ENCODE data around the gene HIRIP3.

Gene HIRIP3

DNA sequence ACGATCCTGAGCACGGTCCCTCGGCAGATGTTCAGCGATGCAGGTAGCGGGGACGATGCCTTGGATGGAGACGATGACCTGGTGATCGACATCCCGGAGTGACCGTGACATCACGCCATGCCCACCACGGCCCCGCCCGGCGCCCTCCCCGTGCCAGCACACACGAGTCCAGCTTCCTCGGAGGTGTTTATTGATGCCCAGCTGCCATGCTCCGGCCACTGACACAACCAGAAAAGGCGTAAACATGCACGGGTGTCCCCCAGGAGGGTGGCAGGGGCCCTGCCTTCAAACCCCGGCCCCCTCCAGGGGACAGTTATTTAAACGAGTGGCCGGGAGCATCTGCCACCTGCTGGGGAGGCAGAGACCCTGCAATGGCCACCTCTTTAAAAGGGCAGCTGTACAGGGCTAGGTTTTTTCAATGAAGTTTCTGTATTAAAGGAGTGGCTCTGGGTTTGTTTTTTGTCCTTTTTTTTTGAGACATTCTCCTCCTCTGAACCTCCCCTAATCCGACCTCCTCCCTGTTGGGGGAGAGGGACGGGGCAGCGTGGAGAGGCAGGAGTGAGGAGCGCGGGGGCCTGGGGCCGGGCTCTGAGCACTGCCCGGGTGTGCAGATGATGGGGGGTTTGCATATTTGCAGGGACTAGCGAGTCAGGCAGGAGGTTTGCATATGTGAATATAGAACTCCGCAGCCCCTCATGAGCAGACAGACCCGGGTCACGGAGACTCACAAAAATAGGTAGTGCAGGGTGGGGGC, 10.1 kb upstream of the HIRIP3 start:
- H3K27ac ChIP-seq (ENCODE audit: low read length) = no peak overlapping the region
- H3K4me3 ChIP-seq (ENCODE audit: low read length) = no peak overlapping the region
- H3K9me3 ChIP-seq (ENCODE audit: insufficient read depth, low read depth, low read length) = no peaks in the 10 kb centered on the region
- no peak overlapping the region for H3K9ac ChIP-seq (ENCODE audit: low read depth, low read length)
- peaks cover 2% of the 10 kb centered on the region; the same call in 1 of the 2 replicates for H3K4me1 ChIP-seq (ENCODE audit: insufficient read depth, low read length)
- H3K36me3 ChIP-seq (ENCODE audit: insufficient read depth, low read depth, low read length) = no peaks in the 10 kb centered on the region; the same call in 1 of the 2 replicates
- peaks cover 19% of the 10 kb centered on the region for H3K27me3 ChIP-seq (ENCODE audit: insufficient read depth, low read length)

DNA sequence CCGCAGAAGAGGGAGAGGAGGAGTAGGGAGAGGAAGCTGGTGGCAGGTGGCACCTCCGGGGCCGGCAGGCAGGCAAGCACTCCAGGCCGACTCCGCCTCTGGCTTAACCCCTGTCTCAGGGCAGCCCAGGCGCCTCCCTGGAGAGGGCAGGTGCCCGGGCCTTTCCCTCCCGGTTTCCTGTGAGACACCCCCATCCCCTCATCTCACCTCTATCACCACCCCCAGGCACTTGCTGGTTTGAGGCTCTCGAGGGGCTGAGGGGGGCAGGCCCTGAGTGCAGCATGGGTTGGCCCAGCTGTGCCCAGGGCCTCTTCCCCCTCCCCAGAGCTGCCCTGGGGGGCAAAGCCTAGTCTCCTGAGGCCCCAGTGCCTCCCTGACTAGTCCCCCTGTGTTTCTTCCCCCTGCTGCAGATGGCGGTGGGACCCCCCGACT, 9.4 kb upstream of the HIRIP3 start:
- no peak overlapping the region for H3K27ac ChIP-seq (ENCODE audit: low read length)
- peaks cover 12% of the 10 kb centered on the region for H3K27me3 ChIP-seq (ENCODE audit: insufficient read depth, low read length)
- H3K4me3 ChIP-seq (ENCODE audit: low read length) = no peak overlapping the region
- no peaks in the 10 kb centered on the region for H3K9me3 ChIP-seq (ENCODE audit: insufficient read depth, low read depth, low read length)
- H3K9ac ChIP-seq (ENCODE audit: low read depth, low read length) = no peak overlapping the region
- no peaks in the 10 kb centered on the region; the same call in 1 of the 2 replicates for H3K36me3 ChIP-seq (ENCODE audit: insufficient read depth, low read depth, low read length)
- peaks cover 2% of the 10 kb centered on the region; the same call in 1 of the 2 replicates for H3K4me1 ChIP-seq (ENCODE audit: insufficient read depth, low read length)

DNA sequence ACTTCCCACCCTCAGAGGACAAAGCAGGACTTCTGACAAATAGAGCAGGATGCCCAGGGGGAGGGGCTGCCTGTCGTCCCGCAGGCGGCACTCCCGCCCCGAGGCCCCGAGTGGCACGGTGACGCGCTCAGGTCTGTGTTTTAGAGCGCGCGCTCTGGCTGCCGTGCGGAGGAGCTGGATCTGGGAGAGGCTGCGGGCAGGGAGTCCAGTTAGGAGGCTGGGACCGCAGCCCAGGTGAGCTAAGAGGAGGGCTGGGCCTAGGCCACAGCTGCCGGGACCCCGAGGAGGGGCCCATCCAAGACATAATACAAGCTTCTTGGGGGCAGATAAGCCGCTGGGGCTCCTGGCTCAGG, 9.0 kb upstream of the HIRIP3 start:
- H3K4me3 ChIP-seq (ENCODE audit: low read length) = no peak overlapping the region
- H3K27ac ChIP-seq (ENCODE audit: low read length) = no peak overlapping the region
- H3K36me3 ChIP-seq (ENCODE audit: insufficient read depth, low read depth, low read length) = no peaks in the 10 kb centered on the region; the same call in 1 of the 2 replicates
- H3K9ac ChIP-seq (ENCODE audit: low read depth, low read length) = no peak overlapping the region
- H3K9me3 ChIP-seq (ENCODE audit: insufficient read depth, low read depth, low read length) = no peaks in the 10 kb centered on the region
- H3K4me1 ChIP-seq (ENCODE audit: insufficient read depth, low read length) = peaks cover 2% of the 10 kb centered on the region; the same call in 1 of the 2 replicates
- peaks cover 8% of the 10 kb centered on the region for H3K27me3 ChIP-seq (ENCODE audit: insufficient read depth, low read length)

DNA sequence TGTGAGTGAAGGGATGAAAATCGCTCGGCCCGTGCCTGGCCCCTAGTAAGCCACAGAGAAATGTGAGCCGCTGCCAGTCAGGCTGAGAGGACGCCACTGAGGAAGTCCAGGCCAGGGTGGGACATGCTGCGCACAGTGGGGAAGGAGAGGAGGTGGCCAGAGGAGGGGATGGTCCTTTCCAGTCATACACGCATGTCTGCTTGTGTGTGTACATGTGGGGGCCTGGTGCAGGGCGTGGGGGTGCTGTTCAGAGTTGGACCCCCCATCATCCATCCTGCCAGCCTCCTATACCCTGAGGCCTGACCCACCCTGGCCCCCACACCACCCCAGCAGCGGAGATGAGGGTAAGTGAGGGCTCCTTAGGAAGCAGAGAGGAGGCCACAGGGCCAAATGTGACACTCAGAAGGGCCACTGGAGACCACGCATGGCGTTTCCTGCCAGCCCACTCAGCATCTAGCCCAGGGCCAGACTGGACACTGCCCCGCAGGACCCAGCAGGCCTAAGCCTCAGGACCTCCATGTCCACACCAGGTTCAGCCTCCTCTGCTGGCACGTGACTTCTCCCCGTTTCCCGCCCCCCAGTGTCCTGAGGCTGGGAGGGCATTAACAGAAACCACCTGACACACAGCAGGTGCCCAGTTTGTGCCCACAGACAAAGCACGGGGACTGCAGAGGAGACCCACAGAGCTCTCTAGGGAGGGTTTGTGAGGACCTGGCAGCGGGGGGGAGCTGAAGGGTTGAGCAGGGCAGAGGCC, 8.4 kb upstream of the HIRIP3 start:
- Histone ChIP-seq H3K4me1 (ENCODE audit: insufficient read depth, low read length) (peaks cover 2% of the 10 kb centered on the region; the same call in 1 of the 2 replicates), H3K9ac (ENCODE audit: low read depth, low read length) (no peak overlapping the region), H3K27ac (ENCODE audit: low read length) (no peak overlapping the region), H3K36me3 (ENCODE audit: insufficient read depth, low read depth, low read length) (no peaks in the 10 kb centered on the region; the same call in 1 of the 2 replicates), H3K27me3 (ENCODE audit: insufficient read depth, low read length) (peaks cover 3% of the 10 kb centered on the region), H3K9me3 (ENCODE audit: insufficient read depth, low read depth, low read length) (no peaks in the 10 kb centered on the region), H3K4me3 (ENCODE audit: low read length) (no peak overlapping the region)

DNA sequence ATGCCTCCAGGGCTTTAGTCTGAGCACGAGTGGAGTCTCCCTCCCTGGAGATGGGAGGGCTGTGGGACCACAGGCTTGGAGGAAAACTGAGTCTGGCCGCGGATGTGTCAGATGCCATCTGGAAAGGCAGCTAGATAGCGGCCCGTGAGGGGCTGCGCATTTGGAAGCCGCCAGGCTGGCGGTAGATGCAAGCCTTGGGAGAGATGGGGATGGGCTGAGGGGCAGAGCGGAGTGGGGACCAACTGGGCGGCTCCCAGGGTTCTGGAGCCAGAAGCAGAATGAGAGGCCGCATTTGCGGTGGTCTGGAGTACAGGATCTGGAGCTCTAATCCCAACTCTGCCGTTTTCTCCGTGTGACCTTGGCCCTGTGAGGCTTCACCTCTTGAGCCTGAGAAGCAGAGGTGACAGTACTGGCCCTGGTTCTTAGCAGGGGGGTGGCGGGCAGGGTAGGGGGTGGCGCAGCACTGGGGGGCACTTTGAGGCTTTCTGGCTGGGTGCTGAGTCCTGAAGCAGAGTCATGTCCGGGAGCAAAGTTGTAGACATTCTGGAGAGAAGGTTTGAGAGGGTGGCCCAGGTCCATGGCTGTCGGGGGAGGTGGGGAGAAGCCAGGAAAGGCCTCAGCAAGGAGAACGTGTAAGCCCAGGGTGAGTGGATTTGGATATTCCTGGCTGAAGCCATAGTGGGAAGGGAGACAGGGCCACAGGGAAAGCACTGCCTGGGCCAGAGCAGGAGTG, 7.4 kb upstream of the HIRIP3 start:
- no peaks in the 10 kb centered on the region for H3K27me3 ChIP-seq (ENCODE audit: insufficient read depth, low read length)
- H3K27ac ChIP-seq (ENCODE audit: low read length) = no peak overlapping the region
- H3K4me3 ChIP-seq (ENCODE audit: low read length) = no peak overlapping the region
- peaks cover 8% of the 10 kb centered on the region; the same call in 1 of the 2 replicates for H3K36me3 ChIP-seq (ENCODE audit: insufficient read depth, low read depth, low read length)
- peaks cover 2% of the 10 kb centered on the region; the same call in 1 of the 2 replicates for H3K4me1 ChIP-seq (ENCODE audit: insufficient read depth, low read length)
- H3K9ac ChIP-seq (ENCODE audit: low read depth, low read length) = no peak overlapping the region
- no peaks in the 10 kb centered on the region for H3K9me3 ChIP-seq (ENCODE audit: insufficient read depth, low read depth, low read length)

DNA sequence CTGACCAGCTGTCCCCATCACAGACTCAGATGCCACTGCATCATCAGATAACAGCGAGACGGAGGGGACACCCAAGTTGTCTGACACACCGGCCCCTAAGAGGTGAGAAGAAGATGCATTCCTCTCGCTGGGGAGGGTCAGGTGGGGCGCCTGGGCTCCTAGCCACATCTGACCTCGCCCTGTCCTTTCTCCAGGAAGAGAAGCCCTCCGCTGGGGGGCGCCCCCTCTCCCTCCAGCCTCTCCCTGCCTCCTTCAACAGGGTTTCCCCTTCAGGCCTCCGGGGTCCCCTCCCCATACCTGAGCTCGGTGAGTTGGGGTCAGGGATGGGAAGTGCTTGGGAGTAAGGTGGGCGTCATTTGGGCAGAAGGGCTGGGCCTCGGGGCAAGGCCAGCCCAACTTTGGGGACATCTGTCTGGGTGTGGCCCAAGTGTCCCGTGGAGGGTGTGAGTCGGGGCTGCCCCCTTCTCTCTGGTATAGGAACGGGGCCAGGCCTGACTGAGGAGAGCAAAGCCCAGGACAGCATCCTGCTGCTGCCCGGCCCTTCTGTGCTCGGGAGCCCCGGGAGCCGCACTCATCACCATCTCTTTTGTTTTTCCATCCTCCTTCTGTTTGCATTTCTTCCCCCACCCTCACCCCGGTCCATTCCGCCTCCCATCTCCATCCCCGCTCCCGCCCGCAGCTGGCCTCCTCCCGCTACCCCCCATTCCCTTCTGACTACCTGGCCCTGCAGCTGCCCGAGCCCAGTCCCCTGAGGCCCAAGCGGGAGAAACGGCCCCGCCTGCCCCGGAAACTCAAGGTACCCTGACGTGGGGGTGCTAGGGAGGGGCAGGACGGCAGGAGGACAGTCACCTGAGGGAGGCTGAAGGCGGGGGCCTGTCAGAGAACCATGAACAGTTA, 5.6 kb upstream of the HIRIP3 start:
- peaks cover 16% of the 10 kb centered on the region; the same call in 1 of the 2 replicates for H3K36me3 ChIP-seq (ENCODE audit: insufficient read depth, low read depth, low read length)
- H3K4me1 ChIP-seq (ENCODE audit: insufficient read depth, low read length) = peaks cover 6% of the 10 kb centered on the region; the same call in 1 of the 2 replicates
- peak overlapping the region; percentile 37 for H3K27ac ChIP-seq (ENCODE audit: low read length)
- peak overlapping the region; percentile 54; the same call in 1 of the 2 replicates for H3K4me3 ChIP-seq (ENCODE audit: low read length)
- no peaks in the 10 kb centered on the region for H3K27me3 ChIP-seq (ENCODE audit: insufficient read depth, low read length)
- no peaks in the 10 kb centered on the region for H3K9me3 ChIP-seq (ENCODE audit: insufficient read depth, low read depth, low read length)
- H3K9ac ChIP-seq (ENCODE audit: low read depth, low read length) = no peak overlapping the region; the same call in 1 of the 2 replicates

DNA sequence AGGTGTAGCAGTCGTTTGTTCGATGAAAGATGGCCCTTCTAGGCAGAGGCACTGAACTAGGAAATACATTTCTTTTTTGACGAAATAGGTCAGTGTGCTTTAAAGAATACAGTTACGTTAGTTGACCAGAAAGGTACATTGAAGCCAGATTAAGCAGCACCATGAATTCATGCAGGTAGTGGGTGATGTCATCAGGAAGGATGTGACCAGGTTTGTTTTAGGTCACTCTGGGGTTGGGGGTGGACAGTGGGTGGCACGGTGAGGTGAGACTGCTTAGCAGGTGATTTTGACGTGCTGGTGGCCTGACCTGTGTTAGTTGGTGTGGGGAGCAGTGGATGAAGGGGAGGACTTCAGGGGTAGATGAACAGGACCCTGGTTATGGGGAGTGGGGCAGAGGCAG, 4.2 kb upstream of the HIRIP3 start:
- Histone ChIP-seq H3K27ac (ENCODE audit: low read length) (no peak overlapping the region), H3K9ac (ENCODE audit: low read depth, low read length) (no peak overlapping the region), H3K9me3 (ENCODE audit: insufficient read depth, low read depth, low read length) (no peaks in the 10 kb centered on the region), H3K36me3 (ENCODE audit: insufficient read depth, low read depth, low read length) (peaks cover 16% of the 10 kb centered on the region; the same call in 1 of the 2 replicates), H3K4me3 (ENCODE audit: low read length) (no peak overlapping the region), H3K27me3 (ENCODE audit: insufficient read depth, low read length) (no peaks in the 10 kb centered on the region), H3K4me1 (ENCODE audit: insufficient read depth, low read length) (peaks cover 6% of the 10 kb centered on the region; the same call in 1 of the 2 replicates)

DNA sequence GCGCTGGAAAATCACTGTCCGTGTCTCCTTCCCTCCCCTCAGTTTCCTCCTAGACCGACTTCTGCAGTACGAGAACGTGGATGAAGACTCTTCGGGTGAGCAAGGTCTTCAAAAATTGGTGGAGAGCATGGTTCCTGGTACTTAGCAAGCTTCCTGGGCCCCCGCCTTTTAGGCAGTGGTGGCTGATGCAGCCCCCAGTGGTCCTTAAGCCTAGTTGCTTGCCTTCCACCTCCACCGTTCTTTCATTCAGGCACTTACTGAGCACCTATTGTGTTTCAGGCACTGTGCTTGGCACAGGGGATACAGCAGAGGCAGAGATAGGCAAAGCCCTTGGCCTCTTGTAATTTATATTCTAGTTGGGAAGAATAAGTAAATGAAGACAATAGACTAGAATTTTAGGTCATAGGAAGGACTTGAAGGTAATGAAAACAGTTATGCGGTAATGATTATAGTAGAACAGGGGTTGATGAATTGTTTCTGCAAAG, 1.4 kb upstream of the HIRIP3 start:
- Histone ChIP-seq H3K9me3 (ENCODE audit: insufficient read depth, low read depth, low read length) (no peaks in the 10 kb centered on the region), H3K9ac (ENCODE audit: low read depth, low read length) (peak overlapping the region; percentile 93; the same call in 1 of the 2 replicates), H3K36me3 (ENCODE audit: insufficient read depth, low read depth, low read length) (peaks cover 34% of the 10 kb centered on the region), H3K4me1 (ENCODE audit: insufficient read depth, low read length) (peaks cover 6% of the 10 kb centered on the region; the same call in 1 of the 2 replicates), H3K4me3 (ENCODE audit: low read length) (peak overlapping the region; percentile 87), H3K27me3 (ENCODE audit: insufficient read depth, low read length) (no peaks in the 10 kb centered on the region), H3K27ac (ENCODE audit: low read length) (no peak overlapping the region)

DNA sequence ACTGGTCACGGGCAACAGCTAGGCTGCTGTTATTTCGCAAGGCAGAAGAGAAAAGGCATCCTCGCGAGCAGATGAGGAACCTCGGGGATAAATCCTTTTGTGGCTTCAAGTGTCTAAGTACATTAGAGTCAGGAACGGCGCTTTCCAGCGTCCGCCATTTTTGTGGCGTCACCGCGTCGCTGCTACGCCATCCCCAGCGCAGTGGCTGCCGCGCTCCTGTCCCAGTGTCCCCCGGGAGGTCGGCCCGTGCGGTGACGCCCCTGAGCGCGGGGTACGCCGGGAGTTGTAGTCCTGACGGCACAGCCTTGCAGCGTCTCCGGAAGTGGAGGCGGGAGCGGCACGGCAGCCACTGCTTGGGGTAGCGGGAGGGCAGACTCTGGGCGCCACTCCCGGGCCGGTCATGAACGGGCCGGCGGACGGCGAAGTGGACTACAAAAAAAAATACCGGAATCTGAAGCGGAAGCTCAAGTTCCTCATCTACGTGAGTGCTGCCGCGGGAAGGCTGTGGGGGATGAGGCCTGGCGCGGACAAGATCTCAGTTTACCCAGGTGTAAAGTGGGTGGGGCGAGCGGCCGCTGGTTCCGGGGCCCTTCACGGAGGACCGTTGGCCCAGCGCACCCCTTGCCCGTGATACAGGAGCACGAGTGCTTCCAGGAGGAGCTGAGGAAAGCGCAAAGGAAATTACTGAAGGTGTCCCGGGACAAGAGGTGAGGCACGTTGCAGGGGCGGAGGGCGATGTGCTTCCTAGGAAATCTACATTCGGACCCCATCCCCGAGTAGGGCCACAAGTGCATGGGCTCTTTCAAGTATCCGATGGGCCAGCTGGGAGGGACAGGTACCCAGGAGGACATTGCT, 721 bp upstream of the HIRIP3 start, which contains the start of gene INO80E:
Gene INO80E (plus strand): TSS at position 331 of the 855 bp plus-strand sequence. CDS start 70 bp downstream, at position 401.
- peak within 1 kb of the TSS; percentile 50 for H3K27ac ChIP-seq (ENCODE audit: low read length)
- H3K4me3 ChIP-seq (ENCODE audit: low read length) = peak within 1 kb of the TSS; percentile 87
- peaks cover 4% of the 10 kb centered on the region; the same call in 1 of the 2 replicates for H3K4me1 ChIP-seq (ENCODE audit: insufficient read depth, low read length)
- H3K9ac ChIP-seq (ENCODE audit: low read depth, low read length) = peak within 1 kb of the TSS; percentile 93
- peaks cover 34% of the 10 kb centered on the region for H3K36me3 ChIP-seq (ENCODE audit: insufficient read depth, low read depth, low read length)
- no peaks in the 10 kb centered on the region for H3K9me3 ChIP-seq (ENCODE audit: insufficient read depth, low read depth, low read length)
- H3K27me3 ChIP-seq (ENCODE audit: insufficient read depth, low read length) = no peaks in the 10 kb centered on the region
